HEK293 (cell line): ENCODE results near the gene ISL2.

Source experiments
- CTCF ChIP-seq: fragments of 450-650 bp; formaldehyde crosslinking; IDR thresholded peaks from 2 replicates; pipeline ENCODE4 v1.5.1; 2016; ENCODE audit warnings: missing biosample characterization, missing genetic modification characterization
- KLF9 ChIP-seq: fragments of 450-650 bp; formaldehyde crosslinking; IDR thresholded peaks from 2 replicates; pipeline ENCODE4 v1.5.1; 2016; ENCODE audit warnings: missing biosample characterization, missing genetic modification characterization, low read depth
- PRDM4 ChIP-seq: fragments of 450-650 bp; formaldehyde crosslinking; IDR thresholded peaks from 2 replicates; pipeline ENCODE4 v1.5.1; 2017; ENCODE audit warnings: missing biosample characterization, missing genetic modification characterization
- ZNF214 ChIP-seq: fragments of 450-650 bp; formaldehyde crosslinking; IDR thresholded peaks from 2 replicates; pipeline ENCODE4 v1.5.1; 2017; ENCODE audit warnings: missing biosample characterization, mild to moderate bottlenecking, missing genetic modification characterization, borderline replicate concordance
- ZNF274 ChIP-seq, 2 experiments: fragments of 200-500 bp in 1 of 2; fragments of 450-650 bp in 1 of 2; sonication (Bioruptor generic) in 1 of 2; formaldehyde crosslinking in 1 of 2; IDR thresholded peaks; 2 replicates each; pipeline versions ENCODE4 v1.5.1 to v1.6.1; 2014 to 2016; ENCODE audit warnings: borderline replicate concordance in 1 of 2, inconsistent platforms in 1 of 2, low read length in 1 of 2, missing biosample characterization in 1 of 2, missing genetic modification characterization in 1 of 2
- ZNF660 ChIP-seq: fragments of 450-650 bp; IDR thresholded peaks from 2 replicates; pipeline ENCODE4 v1.5.1; 2018; ENCODE audit warnings: missing biosample characterization, mild to moderate bottlenecking, missing genetic modification characterization

GRCh38 chr15:76363251-76363650, 26.7 kb downstream of the ISL2 start:
- TF ChIP-seq PRDM4 (tag by site-specific recombination) (no peak), CTCF (tag by site-specific recombination) (no peak), ZNF214 (tag by site-specific recombination) (no peak), ZNF274 (IDR thresholded peaks at IDR 0.05; ENCODE audit: low read length) (no peak), ZNF274 (tag by site-specific recombination; IDR thresholded peaks at IDR 0.05; ENCODE audit: borderline replicate concordance) (no peak), ZNF660 (tag by site-specific recombination) (no peak), KLF9 (no peak)
